K562 (cell line): ENCODE measurements around the gene VDAC1. TPM values are rescaled to one million over a fixed set of nuclear protein-coding genes. Genes with fewer than 3 reads are reported as not detected.

Experiments used
- HDAC3 ChIP-seq: fragments of 450-650 bp; IDR thresholded peaks from 2 replicates; pipeline ENCODE4 v1.6.1; 2018; ENCODE audit warnings: borderline replicate concordance, mild to moderate bottlenecking, moderate library complexity; ENCODE audit not compliant: partially characterized antibody
- MCM3 ChIP-seq: fragments of 450-650 bp; IDR thresholded peaks from 2 replicates; pipeline ENCODE4 v1.6.1; 2016
- RBM34 ChIP-seq: fragments of 200-400 bp; formaldehyde crosslinking; IDR thresholded peaks from 2 replicates; pipeline ENCODE4 v1.6.1; 2018; ENCODE audit warnings: low read length, borderline replicate concordance; ENCODE audit not compliant: insufficient read depth
- SRSF1 ChIP-seq: fragments of 200-400 bp; formaldehyde crosslinking; IDR thresholded peaks from 2 replicates; pipeline ENCODE4 v1.6.1; 2017; ENCODE audit warnings: mild to moderate bottlenecking, low read depth, low read length, moderate library complexity
- ZEB2 ChIP-seq: fragments of 450-650 bp; IDR thresholded peaks from 2 replicates; pipeline ENCODE4 v1.6.1; 2016
- ZNF165 ChIP-seq: fragments of 250-450 bp; sonication (Bioruptor Pico); IDR thresholded peaks from 2 replicates; pipeline ENCODE4 v1.4.0; 2020; ENCODE audit warnings: borderline replicate concordance
- ZNF184 ChIP-seq: sonication (generic); formaldehyde crosslinking; IDR thresholded peaks from 2 replicates; pipeline ENCODE4 v1.5.0; 2020; ENCODE audit warnings: missing genetic modification reagents
- ZNF253 ChIP-seq: fragments of 250-450 bp; sonication (Bioruptor Pico); conservative IDR thresholded peaks from 2 replicates; pipeline ENCODE4 v1.6.1; 2021; ENCODE audit warnings: mild to moderate bottlenecking
- ZNF707 ChIP-seq: fragments of 250-450 bp; sonication (Bioruptor Pico); conservative IDR thresholded peaks from 2 replicates; pipeline ENCODE4 v1.8.0; 2022; ENCODE audit warnings: inconsistent platforms, mild to moderate bottlenecking, moderate library complexity
- polyA plus RNA-seq, 8 experiments: library from polyadenylated mRNA; depleted of rRNA in 4 of 8; stranded (reverse) in 5 of 8; unstranded in 3 of 8; fragments of >200 nt; fragmentation: Nextera tagmentation in 2 of 8; fragmentation: Illumina TruSeq in 1 of 8; extraction: Ambion mirVana in 2 of 8; extraction: Trizol in 1 of 8; gene quantifications; 2 replicates each; pipeline versions ENCODE4 v1.2.1 to v1.2.3, GENCODE V29; 2011 to 2014; ENCODE audit warnings: inconsistent platforms in 1 of 8, missing spikeins in 1 of 8
- total RNA-seq, 7 experiments: library from RNA; depleted of rRNA in 6 of 7; stranded (reverse); fragments of >200 nt in 6 of 7; fragmentation: Illumina TruSeq in 2 of 7; extraction: Trizol in 2 of 7; gene quantifications; 2 replicates each; pipeline versions ENCODE4 v1.2.1 to v1.2.3, GENCODE V29; 2011 to 2021; ENCODE audit warnings: low replicate concordance in 1 of 7
- TF ChIP-seq, protein P1 (sequence below): fragments of 250-450 bp; sonication (Bioruptor Pico); IDR thresholded peaks from 2 replicates; pipeline ENCODE4 v1.5.0; 2021; ENCODE audit warnings: mild to moderate bottlenecking, moderate library complexity
- TF ChIP-seq, protein P2 (sequence below): fragments of 150-350 bp; IDR thresholded peaks from 2 replicates; pipeline ENCODE4 v1.6.1; 2014; ENCODE audit warnings: low read depth, mild to moderate bottlenecking, low read length, borderline replicate concordance
- TF ChIP-seq, protein P3 (sequence below): sonication (generic); formaldehyde crosslinking; IDR thresholded peaks from 2 replicates; pipeline ENCODE4 v1.8.0; 2022; ENCODE audit warnings: missing genetic modification reagents, mild to moderate bottlenecking, moderate library complexity, borderline replicate concordance
- TF ChIP-seq, protein P4 (sequence below), 3 experiments: fragments of 200-800 bp in 1 of 3; sonication (Bioruptor generic) in 1 of 3; sonication (generic) in 1 of 3; formaldehyde crosslinking in 1 of 3; IDR thresholded peaks; 2 replicates each; pipeline versions ENCODE4 v1.6.1 to v1.8.0; 2016 to 2022; ENCODE audit warnings: mild to moderate bottlenecking in 2 of 3, missing compliant biosample characterization in 2 of 3, missing genetic modification characterization in 2 of 3, missing genetic modification reagents in 1 of 3
- TF ChIP-seq, protein P5 (sequence below): fragments of 250-450 bp; sonication (Bioruptor Pico); IDR thresholded peaks from 2 replicates; pipeline ENCODE4 v1.8.0; 2022; ENCODE audit warnings: moderate library complexity, mild to moderate bottlenecking, inconsistent platforms
- TF ChIP-seq, protein P6 (sequence below): conservative IDR thresholded peaks from 2 replicates; pipeline ENCODE4 v1.6.1; 2011; ENCODE audit warnings: low read depth, mild to moderate bottlenecking, low read length; ENCODE audit not compliant: control insufficient read depth

Gene VDAC1
- total and polyA plus RNA-seq, 9 of the 15 experiments (the other 6 are each of a cell fraction or from before 2014, with no cell fraction given): 168 to 366 (median 293) TPM

DNA sequence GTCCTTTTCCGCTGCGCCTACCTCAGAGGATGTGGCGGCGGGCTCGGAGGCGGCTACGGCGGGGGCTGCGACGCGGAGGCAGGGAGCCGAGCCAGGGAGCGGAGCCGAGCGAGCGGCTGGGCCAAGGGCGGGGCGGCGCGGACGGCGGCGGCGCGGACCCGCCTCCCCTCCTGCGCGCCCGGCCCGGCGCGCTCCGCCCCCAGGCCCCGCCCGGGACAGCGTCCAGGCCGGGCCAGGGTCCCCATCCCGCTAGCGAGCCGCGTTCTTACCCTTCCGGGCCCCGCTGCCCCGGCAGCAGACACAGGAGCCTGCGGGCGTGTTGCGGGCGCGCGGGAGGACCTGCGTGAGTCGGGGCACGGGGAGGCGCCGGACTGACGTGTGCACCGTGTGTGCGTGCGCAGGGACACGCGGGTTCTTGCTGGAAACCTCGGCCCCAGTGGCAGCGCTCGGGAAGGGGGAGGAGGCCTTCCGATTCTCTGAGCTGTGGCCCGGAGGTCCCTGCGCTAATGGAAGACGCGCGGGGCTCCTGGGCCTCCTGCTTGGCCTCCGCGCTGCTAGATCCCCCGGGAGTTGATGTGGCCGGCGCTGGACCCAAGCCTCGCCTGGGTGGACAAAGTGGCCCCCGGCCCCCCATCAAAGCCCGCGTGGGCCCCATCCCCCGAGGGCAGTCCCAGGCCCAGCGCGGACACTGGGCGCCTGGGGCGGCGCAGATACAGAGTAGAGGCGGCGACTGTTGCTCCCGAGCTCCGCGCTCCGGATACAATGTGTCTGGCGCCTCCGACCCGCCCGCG is at the start of gene VDAC1 (continued):
- TF ChIP-seq, protein P1, sequence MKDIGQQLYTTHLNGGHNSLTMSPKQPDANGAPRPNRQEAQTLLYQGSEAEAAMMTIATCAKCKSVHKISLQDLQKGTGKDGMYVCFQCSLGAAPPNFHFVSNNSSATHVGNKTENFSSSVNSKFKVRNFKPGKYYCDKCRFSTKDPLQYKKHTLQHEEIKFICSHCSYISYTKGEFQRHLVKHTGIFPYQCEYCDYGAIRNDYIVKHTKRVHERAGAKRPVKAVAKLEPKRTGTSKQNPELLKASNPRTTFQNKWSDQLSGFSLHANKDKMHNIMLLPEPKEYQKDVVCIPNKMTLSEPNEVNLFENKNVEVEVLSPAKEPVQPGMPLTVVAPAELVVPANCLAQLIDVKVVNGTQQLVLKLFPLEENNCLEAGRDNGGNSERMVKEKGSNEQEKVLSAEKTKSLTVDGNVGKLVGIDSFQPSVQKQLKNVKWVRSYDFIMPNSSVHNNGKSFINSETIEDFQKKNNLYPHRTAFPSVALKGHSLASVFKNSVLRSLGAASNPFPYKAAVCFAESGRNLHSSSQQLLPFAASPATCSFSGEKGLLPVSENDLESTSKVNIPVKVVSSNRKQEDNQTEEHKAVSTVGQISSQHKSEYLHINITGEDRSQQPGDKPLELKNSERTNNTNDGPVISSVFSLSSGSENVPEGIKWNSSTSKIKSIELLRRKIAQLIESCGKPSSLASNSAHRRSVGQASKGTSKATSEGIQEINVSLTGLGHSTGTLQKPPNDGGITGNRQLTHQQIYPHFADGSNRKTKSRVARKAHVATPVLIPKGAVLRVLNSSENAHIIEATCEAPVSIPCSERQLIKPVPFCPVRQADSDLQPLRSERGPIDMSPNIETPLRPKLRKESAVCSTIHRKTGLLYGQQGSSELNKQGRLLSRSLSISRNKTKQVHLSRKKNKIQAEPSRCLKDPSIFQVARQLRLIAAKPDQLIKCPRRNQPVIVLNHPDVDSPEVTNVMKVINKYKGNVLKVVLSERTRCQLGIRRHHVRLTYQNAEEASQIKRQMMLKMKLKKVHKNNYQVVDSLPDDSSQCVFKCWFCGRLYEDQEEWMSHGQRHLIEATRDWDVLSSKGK (CRISPR knock-in tag): no peak
- TF ChIP-seq ZNF184 (CRISPR knock-in tag) (no peak), ZNF253 (CRISPR knock-in tag) (no peak), RBM34 (no peak), ZNF707 (CRISPR knock-in tag) (no peak), ZEB2 (no peak), MCM3 (no peak), HDAC3 (no peak), ZNF165 (CRISPR knock-in tag) (no peak), SRSF1 (no peak)
- TF ChIP-seq, protein P2, sequence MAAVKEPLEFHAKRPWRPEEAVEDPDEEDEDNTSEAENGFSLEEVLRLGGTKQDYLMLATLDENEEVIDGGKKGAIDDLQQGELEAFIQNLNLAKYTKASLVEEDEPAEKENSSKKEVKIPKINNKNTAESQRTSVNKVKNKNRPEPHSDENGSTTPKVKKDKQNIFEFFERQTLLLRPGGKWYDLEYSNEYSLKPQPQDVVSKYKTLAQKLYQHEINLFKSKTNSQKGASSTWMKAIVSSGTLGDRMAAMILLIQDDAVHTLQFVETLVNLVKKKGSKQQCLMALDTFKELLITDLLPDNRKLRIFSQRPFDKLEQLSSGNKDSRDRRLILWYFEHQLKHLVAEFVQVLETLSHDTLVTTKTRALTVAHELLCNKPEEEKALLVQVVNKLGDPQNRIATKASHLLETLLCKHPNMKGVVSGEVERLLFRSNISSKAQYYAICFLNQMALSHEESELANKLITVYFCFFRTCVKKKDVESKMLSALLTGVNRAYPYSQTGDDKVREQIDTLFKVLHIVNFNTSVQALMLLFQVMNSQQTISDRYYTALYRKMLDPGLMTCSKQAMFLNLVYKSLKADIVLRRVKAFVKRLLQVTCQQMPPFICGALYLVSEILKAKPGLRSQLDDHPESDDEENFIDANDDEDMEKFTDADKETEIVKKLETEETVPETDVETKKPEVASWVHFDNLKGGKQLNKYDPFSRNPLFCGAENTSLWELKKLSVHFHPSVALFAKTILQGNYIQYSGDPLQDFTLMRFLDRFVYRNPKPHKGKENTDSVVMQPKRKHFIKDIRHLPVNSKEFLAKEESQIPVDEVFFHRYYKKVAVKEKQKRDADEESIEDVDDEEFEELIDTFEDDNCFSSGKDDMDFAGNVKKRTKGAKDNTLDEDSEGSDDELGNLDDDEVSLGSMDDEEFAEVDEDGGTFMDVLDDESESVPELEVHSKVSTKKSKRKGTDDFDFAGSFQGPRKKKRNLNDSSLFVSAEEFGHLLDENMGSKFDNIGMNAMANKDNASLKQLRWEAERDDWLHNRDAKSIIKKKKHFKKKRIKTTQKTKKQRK: no peak
- TF ChIP-seq, protein P3, sequence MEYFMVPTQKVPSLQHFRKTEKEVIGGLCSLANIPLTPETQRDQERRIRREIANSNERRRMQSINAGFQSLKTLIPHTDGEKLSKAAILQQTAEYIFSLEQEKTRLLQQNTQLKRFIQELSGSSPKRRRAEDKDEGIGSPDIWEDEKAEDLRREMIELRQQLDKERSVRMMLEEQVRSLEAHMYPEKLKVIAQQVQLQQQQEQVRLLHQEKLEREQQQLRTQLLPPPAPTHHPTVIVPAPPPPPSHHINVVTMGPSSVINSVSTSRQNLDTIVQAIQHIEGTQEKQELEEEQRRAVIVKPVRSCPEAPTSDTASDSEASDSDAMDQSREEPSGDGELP (CRISPR knock-in tag): 0 out of 2 replicates have a peak, but pooled peaks have one; percentile 11
- TF ChIP-seq, protein P4, sequence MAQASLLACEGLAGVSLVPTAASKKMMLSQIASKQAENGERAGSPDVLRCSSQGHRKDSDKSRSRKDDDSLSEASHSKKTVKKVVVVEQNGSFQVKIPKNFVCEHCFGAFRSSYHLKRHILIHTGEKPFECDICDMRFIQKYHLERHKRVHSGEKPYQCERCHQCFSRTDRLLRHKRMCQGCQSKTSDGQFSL (CRISPR knock-in tag; IDR thresholded peaks at IDR 0.05): no peak
- TF ChIP-seq, protein P4 (tag; IDR thresholded peaks at IDR 0.05): no peak
- TF ChIP-seq, protein P5, sequence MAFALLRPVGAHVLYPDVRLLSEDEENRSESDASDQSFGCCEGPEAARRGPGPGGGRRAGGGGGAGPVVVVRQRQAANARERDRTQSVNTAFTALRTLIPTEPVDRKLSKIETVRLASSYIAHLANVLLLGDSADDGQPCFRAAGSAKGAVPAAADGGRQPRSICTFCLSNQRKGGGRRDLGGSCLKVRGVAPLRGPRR (CRISPR knock-in tag): no peak
- TF ChIP-seq, protein P6, sequence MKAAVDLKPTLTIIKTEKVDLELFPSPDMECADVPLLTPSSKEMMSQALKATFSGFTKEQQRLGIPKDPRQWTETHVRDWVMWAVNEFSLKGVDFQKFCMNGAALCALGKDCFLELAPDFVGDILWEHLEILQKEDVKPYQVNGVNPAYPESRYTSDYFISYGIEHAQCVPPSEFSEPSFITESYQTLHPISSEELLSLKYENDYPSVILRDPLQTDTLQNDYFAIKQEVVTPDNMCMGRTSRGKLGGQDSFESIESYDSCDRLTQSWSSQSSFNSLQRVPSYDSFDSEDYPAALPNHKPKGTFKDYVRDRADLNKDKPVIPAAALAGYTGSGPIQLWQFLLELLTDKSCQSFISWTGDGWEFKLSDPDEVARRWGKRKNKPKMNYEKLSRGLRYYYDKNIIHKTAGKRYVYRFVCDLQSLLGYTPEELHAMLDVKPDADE: no peak
